GM23338 (cell line): Measurements from ENCODE around the gene PDE4D. TPM values are rescaled to one million over a fixed set of nuclear protein-coding genes. Genes with fewer than 3 reads are reported as not detected.

Experiments used
- ATAC-seq: fragments of 200-7000 bp; cut with Tn5 transposase; 3 replicates; pipeline ENCODE4 v1.9.1; 2020
- DNase-seq: peaks from one replicate; pipeline ENCODE4 v3.0.0-alpha.2; 2015; ENCODE audit warnings: low spot score
- H2AFZ ChIP-seq: fragments of 200-600 bp; sonication (generic); 2 replicates; pipeline ENCODE4 v1.8.0; 2016; ENCODE audit warnings: antibody characterized with exemption, mild to moderate bottlenecking, moderate library complexity
- H3F3A ChIP-seq: fragments of 200-600 bp; sonication (generic); replicated peaks from 2 replicates; pipeline ENCODE4 v1.8.0; 2017; ENCODE audit warnings: antibody characterized with exemption, mixed run types, low read depth
- H3K27ac ChIP-seq: fragments of 200-600 bp; sonication (generic); 2 replicates; pipeline ENCODE4 v1.6.1; 2016; ENCODE audit warnings: low read depth
- H3K27me3 ChIP-seq: fragments of 200-600 bp; sonication (generic); 2 replicates; pipeline ENCODE4 v1.8.0; 2016; ENCODE audit warnings: mild to moderate bottlenecking, mixed run types, moderate library complexity; ENCODE audit not compliant: insufficient read depth
- H3K36me3 ChIP-seq: fragments of 200-600 bp; sonication (generic); 2 replicates; pipeline ENCODE4 v1.8.0; 2016; ENCODE audit warnings: mild to moderate bottlenecking; ENCODE audit not compliant: insufficient read depth
- H3K4me1 ChIP-seq: fragments of 200-600 bp; sonication (generic); 2 replicates; pipeline ENCODE4 v1.8.0; 2016; ENCODE audit warnings: mild to moderate bottlenecking, moderate library complexity; ENCODE audit not compliant: insufficient read depth
- H3K4me2 ChIP-seq: fragments of 200-600 bp; sonication (generic); 2 replicates; pipeline ENCODE4 v1.7.1; 2017; ENCODE audit warnings: mixed run types
- H3K4me3 ChIP-seq: fragments of 200-600 bp; sonication (generic); 2 replicates; pipeline ENCODE4 v1.6.1; 2016; ENCODE audit warnings: mixed run types
- H3K79me2 ChIP-seq: fragments of 200-600 bp; sonication (generic); replicated peaks from 2 replicates; pipeline ENCODE4 v1.8.0; 2017; ENCODE audit warnings: mild to moderate bottlenecking; ENCODE audit not compliant: insufficient read depth
- H3K9me2 ChIP-seq: fragments of 200-600 bp; sonication (generic); 2 replicates; pipeline ENCODE4 v1.8.0; 2017; ENCODE audit not compliant: insufficient read depth
- H4K20me1 ChIP-seq: fragments of 200-600 bp; sonication (generic); replicated peaks from 2 replicates; pipeline ENCODE4 v1.8.0; 2017; ENCODE audit warnings: mild to moderate bottlenecking; ENCODE audit not compliant: insufficient read depth
- H3K27ac Mint-ChIP-seq: 2 replicates; pipeline ENCODE4 v1.8.0; 2020; ENCODE audit warnings: inconsistent platforms, mild to moderate bottlenecking, moderate library complexity, mixed read lengths
- H3K27me3 Mint-ChIP-seq: 3 replicates; pipeline ENCODE4 v1.8.0; 2022; ENCODE audit warnings: low read depth, mild to moderate bottlenecking, moderate library complexity, mixed read lengths, inconsistent platforms; ENCODE audit not compliant: insufficient read depth, poor library complexity
- H3K36me3 Mint-ChIP-seq: 3 replicates; pipeline ENCODE4 v1.8.0; 2021; ENCODE audit warnings: low read depth, mild to moderate bottlenecking, inconsistent platforms, moderate library complexity, mixed read lengths
- H3K4me1 Mint-ChIP-seq: 3 replicates; pipeline ENCODE4 v1.8.0; 2020; ENCODE audit warnings: mild to moderate bottlenecking, inconsistent platforms, mixed read lengths
- H3K4me3 Mint-ChIP-seq: 3 replicates; pipeline ENCODE4 v1.8.0; 2021; ENCODE audit warnings: moderate library complexity, mild to moderate bottlenecking, inconsistent platforms, mixed read lengths
- H3K9me3 Mint-ChIP-seq: 3 replicates; pipeline ENCODE4 v1.8.0; 2020; ENCODE audit warnings: moderate library complexity, mild to moderate bottlenecking, inconsistent platforms, mixed read lengths
- CREB1 ChIP-seq: fragments of 250-450 bp; sonication (Bioruptor Pico); IDR thresholded peaks from 2 replicates; pipeline ENCODE4 v1.5.0; 2020; ENCODE audit warnings: low read depth, mild to moderate bottlenecking, moderate library complexity
- CTCF ChIP-seq, 2 experiments: fragments of 200-600 bp in 1 of 2; sonication (generic) in 1 of 2; conservative IDR thresholded peaks; 2 replicates each; pipeline versions ENCODE4 v1.5.1 to v1.6.1; 2016 to 2017; ENCODE audit warnings: antibody characterized with exemption in 2 of 2, low read depth in 2 of 2, mild to moderate bottlenecking in 2 of 2, moderate library complexity in 1 of 2
- EZH2 ChIP-seq: fragments of 200-600 bp; sonication (generic); IDR thresholded peaks from one replicate; pipeline ENCODE4 v1.8.0; 2017; ENCODE audit warnings: antibody characterized with exemption, mild to moderate bottlenecking, low read depth; ENCODE audit not compliant: unreplicated experiment
- EZH2phosphoT487 ChIP-seq: fragments of 200-600 bp; sonication (generic); IDR thresholded peaks from one replicate; pipeline ENCODE4 v1.8.1; 2018; ENCODE audit warnings: antibody characterized with exemption; ENCODE audit not compliant: unreplicated experiment
- JUNB ChIP-seq: IDR thresholded peaks from one replicate; pipeline ENCODE4 v1.6.1; 2016; ENCODE audit warnings: antibody characterized with exemption; ENCODE audit not compliant: unreplicated experiment
- REST ChIP-seq: IDR thresholded peaks from one replicate; pipeline ENCODE4 v1.6.1; 2018; ENCODE audit warnings: antibody characterized with exemption; ENCODE audit not compliant: unreplicated experiment
- STAT1 ChIP-seq: IDR thresholded peaks from one replicate; pipeline ENCODE4 v1.6.1; 2016; ENCODE audit warnings: antibody characterized with exemption; ENCODE audit not compliant: unreplicated experiment
- ZNF331 ChIP-seq: fragments of 250-450 bp; sonication (Bioruptor Pico); IDR thresholded peaks from 2 replicates; pipeline ENCODE4 v1.5.0; 2020; ENCODE audit warnings: low read depth, mild to moderate bottlenecking, moderate library complexity
- polyA plus RNA-seq: library from polyadenylated mRNA; unstranded; fragments of >200 nt; fragmentation: Nextera tagmentation; extraction: Ambion mirVana; gene quantifications from 2 replicates; pipeline ENCODE4 v1.2.1, GENCODE V29; 2016
- total RNA-seq: library from RNA; depleted of rRNA; stranded (reverse); fragments of >200 nt; shearing (Covaris generic); gene quantifications from 2 replicates; pipeline ENCODE4 v1.2.3, GENCODE V29; 2014
- TF ChIP-seq, protein P1 (sequence below): fragments of 250-450 bp; sonication (Bioruptor Pico); IDR thresholded peaks from 2 replicates; pipeline ENCODE4 v1.5.0; 2020; ENCODE audit warnings: mild to moderate bottlenecking, moderate library complexity
- TF ChIP-seq, protein P2 (sequence below): IDR thresholded peaks from 2 replicates; pipeline ENCODE4 v1.6.1; 2016; ENCODE audit warnings: antibody characterized with exemption

PDE4D gene
- total and polyA plus RNA-seq, 2 experiments from 2014 or later, result 2.1 to 4.7 TPM

DNA sequence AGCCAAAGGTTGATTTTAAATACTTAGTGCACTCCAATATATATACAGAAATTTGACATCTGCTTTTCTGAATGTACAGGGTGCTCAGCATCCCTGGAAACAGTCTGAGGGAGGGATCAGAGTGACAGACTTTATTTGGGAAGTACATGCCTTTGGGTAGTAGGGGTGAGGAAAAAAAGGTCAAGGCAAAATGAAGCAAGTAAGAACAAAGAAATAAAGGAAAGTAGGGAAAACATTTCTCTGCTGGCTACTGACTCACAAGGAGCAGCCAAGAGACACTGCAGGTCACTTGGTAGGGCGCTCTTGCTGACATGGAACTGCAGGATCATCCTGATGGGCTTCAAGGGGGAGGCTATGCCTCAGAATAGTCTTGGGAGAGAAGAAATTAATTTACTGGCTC, 929.7 kb downstream of the PDE4D start (continued):
- TF ChIP-seq, protein P1, sequence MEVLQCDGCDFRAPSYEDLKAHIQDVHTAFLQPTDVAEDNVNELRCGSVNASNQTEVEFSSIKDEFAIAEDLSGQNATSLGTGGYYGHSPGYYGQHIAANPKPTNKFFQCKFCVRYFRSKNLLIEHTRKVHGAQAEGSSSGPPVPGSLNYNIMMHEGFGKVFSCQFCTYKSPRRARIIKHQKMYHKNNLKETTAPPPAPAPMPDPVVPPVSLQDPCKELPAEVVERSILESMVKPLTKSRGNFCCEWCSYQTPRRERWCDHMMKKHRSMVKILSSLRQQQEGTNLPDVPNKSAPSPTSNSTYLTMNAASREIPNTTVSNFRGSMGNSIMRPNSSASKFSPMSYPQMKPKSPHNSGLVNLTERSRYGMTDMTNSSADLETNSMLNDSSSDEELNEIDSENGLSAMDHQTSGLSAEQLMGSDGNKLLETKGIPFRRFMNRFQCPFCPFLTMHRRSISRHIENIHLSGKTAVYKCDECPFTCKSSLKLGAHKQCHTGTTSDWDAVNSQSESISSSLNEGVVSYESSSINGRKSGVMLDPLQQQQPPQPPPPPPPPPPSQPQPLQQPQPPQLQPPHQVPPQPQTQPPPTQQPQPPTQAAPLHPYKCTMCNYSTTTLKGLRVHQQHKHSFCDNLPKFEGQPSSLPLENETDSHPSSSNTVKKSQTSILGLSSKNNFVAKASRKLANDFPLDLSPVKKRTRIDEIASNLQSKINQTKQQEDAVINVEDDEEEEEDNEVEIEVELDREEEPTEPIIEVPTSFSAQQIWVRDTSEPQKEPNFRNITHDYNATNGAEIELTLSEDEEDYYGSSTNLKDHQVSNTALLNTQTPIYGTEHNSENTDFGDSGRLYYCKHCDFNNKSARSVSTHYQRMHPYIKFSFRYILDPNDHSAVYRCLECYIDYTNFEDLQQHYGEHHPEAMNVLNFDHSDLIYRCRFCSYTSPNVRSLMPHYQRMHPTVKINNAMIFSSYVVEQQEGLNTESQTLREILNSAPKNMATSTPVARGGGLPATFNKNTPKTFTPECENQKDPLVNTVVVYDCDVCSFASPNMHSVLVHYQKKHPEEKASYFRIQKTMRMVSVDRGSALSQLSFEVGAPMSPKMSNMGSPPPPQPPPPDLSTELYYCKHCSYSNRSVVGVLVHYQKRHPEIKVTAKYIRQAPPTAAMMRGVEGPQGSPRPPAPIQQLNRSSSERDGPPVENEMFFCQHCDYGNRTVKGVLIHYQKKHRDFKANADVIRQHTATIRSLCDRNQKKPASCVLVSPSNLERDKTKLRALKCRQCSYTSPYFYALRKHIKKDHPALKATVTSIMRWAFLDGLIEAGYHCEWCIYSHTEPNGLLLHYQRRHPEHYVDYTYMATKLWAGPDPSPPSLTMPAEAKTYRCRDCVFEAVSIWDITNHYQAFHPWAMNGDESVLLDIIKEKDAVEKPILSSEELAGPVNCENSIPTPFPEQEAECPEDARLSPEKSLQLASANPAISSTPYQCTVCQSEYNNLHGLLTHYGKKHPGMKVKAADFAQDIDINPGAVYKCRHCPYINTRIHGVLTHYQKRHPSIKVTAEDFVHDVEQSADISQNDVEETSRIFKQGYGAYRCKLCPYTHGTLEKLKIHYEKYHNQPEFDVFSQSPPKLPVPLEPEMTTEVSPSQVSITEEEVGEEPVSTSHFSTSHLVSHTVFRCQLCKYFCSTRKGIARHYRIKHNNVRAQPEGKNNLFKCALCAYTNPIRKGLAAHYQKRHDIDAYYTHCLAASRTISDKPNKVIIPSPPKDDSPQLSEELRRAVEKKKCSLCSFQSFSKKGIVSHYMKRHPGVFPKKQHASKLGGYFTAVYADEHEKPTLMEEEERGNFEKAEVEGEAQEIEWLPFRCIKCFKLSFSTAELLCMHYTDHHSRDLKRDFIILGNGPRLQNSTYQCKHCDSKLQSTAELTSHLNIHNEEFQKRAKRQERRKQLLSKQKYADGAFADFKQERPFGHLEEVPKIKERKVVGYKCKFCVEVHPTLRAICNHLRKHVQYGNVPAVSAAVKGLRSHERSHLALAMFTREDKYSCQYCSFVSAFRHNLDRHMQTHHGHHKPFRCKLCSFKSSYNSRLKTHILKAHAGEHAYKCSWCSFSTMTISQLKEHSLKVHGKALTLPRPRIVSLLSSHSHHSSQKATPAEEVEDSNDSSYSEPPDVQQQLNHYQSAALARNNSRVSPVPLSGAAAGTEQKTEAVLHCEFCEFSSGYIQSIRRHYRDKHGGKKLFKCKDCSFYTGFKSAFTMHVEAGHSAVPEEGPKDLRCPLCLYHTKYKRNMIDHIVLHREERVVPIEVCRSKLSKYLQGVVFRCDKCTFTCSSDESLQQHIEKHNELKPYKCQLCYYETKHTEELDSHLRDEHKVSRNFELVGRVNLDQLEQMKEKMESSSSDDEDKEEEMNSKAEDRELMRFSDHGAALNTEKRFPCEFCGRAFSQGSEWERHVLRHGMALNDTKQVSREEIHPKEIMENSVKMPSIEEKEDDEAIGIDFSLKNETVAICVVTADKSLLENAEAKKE, result no peak
- no peak for TF ChIP-seq STAT1
- no peak for TF ChIP-seq ZNF331 (CRISPR knock-in tag)
- no peak for TF ChIP-seq JUNB
- TF ChIP-seq, protein P2, sequence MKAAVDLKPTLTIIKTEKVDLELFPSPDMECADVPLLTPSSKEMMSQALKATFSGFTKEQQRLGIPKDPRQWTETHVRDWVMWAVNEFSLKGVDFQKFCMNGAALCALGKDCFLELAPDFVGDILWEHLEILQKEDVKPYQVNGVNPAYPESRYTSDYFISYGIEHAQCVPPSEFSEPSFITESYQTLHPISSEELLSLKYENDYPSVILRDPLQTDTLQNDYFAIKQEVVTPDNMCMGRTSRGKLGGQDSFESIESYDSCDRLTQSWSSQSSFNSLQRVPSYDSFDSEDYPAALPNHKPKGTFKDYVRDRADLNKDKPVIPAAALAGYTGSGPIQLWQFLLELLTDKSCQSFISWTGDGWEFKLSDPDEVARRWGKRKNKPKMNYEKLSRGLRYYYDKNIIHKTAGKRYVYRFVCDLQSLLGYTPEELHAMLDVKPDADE, result no peak

DNA sequence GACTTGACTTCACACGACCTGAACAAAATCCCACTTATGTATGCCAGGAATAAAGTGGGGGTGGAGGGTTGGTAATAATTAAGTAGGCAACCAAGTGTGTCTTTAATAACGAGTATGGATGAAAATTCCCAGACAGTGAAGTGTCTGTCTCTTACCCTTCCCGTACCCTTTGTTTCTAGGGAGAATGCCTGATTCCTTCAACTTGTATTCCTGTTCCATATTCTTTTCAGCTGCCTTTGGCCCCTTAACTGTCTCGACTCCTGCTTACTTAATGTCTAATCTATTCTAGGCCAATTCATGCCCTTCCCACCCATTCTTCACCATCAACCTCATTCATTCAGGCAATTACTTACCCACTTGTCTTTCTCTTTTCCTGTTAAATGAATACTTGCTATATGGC, 930.2 kb downstream of the PDE4D start:
- Mint-ChIP-seq H3K4me1 (no peaks in the 10 kb centered on the region; the same call in 2 of the 3 replicates), H3K9me3 (no peaks in the 10 kb centered on the region), H3K4me3 (no peak overlapping the region), H3K27me3 (no peaks in the 10 kb centered on the region), H3K27ac (no peak overlapping the region), H3K36me3 (no peaks in the 10 kb centered on the region)
- Histone ChIP-seq H3K36me3 (no peaks in the 10 kb centered on the region), H2AFZ (no peak overlapping the region), H3K4me1 (peaks cover 5% of the 10 kb centered on the region; the same call in 1 of the 2 replicates), H3K4me2 (no peak overlapping the region), H4K20me1 (no peaks in the 10 kb centered on the region), H3K27me3 (no peaks in the 10 kb centered on the region), H3K9me2 (peaks cover 6% of the 10 kb centered on the region; the same call in 1 of the 2 replicates), H3K27ac (no peak overlapping the region), H3K4me3 (no peak overlapping the region), H3F3A (no peaks in the 10 kb centered on the region), H3K79me2 (no peaks in the 10 kb centered on the region)
- no peak for DNase-seq
- ATAC-seq, result no peak
- no peak for TF ChIP-seq EZH2phosphoT487
- TF ChIP-seq REST, result no peak
- no peak for TF ChIP-seq EZH2
- no peak for TF ChIP-seq CREB1 (CRISPR knock-in tag)
- no peak for TF ChIP-seq ZNF331 (CRISPR knock-in tag)
- TF ChIP-seq STAT1, result no peak
- no peak for TF ChIP-seq CTCF (conservative IDR thresholded peaks at IDR 0.05; ENCODE audit: low read depth in 2 of 2)
